ENCODE results near the gene CLDN24.

DNA sequence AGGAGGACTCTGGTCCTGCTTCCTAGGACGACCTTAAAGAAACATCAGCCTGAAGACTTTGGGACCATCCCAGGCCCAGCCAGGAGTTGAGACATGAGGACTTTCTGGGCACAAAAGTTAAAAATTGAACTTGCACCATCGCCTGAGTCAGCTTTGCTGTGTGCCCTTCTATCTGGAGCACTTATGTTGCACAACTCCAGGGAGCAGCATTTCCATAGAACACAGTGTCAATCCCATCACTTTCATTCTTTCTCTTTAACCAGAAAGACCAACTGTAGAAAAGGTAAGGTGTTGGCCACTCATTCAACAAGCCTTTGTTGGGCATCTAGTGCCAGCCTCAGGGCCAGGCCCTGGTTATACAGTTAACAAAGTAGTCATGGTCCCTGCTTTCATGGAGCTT, 8.6 kb upstream of the CLDN24 start:
- TF ChIP-seq, protein P1, sequence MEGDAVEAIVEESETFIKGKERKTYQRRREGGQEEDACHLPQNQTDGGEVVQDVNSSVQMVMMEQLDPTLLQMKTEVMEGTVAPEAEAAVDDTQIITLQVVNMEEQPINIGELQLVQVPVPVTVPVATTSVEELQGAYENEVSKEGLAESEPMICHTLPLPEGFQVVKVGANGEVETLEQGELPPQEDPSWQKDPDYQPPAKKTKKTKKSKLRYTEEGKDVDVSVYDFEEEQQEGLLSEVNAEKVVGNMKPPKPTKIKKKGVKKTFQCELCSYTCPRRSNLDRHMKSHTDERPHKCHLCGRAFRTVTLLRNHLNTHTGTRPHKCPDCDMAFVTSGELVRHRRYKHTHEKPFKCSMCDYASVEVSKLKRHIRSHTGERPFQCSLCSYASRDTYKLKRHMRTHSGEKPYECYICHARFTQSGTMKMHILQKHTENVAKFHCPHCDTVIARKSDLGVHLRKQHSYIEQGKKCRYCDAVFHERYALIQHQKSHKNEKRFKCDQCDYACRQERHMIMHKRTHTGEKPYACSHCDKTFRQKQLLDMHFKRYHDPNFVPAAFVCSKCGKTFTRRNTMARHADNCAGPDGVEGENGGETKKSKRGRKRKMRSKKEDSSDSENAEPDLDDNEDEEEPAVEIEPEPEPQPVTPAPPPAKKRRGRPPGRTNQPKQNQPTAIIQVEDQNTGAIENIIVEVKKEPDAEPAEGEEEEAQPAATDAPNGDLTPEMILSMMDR (IDR thresholded peaks at IDR 0.05): no peak
- TF ChIP-seq EP300 (IDR thresholded peaks at IDR 0.05; ENCODE audit: low read depth): no peak

All from transverse colon (tissue), 3 donors.